ENCODE data around the gene ANXA11. TPM values are rescaled to one million over a fixed set of nuclear protein-coding genes. Genes with fewer than 3 reads are reported as not detected.

Gene ANXA11
- total RNA-seq, 1 donor from 2014 or later: 122 TPM

DNA sequence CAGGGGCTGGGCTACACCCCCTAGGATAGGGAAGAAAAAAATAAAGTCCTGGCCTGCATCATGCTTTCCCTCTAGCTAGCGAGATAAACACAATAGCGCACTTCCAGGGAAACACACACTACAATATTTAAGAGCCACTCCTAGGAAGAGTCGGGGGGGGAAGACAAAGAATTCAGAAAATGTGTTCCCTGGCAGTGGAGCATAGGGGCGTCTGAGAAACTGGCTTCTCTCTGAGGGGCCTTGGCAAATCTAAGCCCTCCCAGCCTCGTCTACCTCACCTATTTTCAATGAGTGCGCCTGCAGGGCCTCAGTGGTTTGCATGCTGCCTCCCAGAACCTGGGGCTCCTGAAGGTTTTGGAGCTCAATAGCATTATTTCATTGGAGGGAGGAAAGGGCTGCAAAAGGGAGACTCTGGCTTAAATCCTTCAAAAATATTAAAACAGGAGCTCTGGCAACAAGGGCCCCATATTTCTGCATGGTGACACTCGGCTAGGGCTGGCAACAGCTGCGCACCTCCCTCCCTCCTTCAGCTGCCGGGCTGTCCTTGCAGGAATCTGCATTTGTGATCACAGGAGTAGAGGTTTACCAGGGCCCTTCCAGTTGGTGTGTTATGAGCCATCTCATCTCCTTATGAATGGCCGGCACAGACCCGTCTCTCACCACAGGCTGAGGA is 10.8 kb downstream of the ANXA11 start:
- Histone ChIP-seq H4K20me1 (ENCODE audit: insufficient read depth, low read length) (peaks cover 78% of the 10 kb centered on the region), H3K79me2 (ENCODE audit: insufficient read depth, low read length) (peaks cover 94% of the 10 kb centered on the region)

DNA sequence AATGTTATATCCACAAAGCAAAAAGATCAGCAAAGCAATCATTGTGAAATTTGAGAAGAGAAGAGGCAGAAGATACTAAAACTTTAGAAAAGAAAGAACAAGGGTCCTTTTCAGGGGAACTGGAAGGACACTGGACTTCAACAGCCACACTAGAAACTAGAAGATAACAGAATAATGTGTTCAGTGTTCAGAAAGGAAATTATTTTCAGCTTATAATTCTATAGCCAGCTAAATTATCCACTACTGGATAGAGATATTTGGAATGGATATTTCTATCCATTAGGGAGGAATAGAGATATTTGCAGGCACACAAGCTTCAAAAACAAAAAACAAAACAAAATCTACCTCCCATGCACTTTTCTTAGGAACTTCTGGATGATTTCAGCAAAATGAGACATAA is 12.8 kb downstream of the ANXA11 start:
- Histone ChIP-seq H3K4me3 (ENCODE audit: insufficient read depth, low read depth, low read length) (no peak overlapping the region), H3K4me2 (ENCODE audit: low read length) (no peak overlapping the region), H2AFZ (ENCODE audit: low read depth, low read length) (no peak overlapping the region), H3K9ac (ENCODE audit: low read length) (no peak overlapping the region), H3K27me3 (ENCODE audit: insufficient read depth, low read length) (no peaks in the 10 kb centered on the region), H3K9me3 (ENCODE audit: insufficient read depth, low read depth, low read length) (no peaks in the 10 kb centered on the region), H4K20me1 (ENCODE audit: insufficient read depth, low read length) (peaks cover 81% of the 10 kb centered on the region), H3K27ac (ENCODE audit: low read depth, low read length) (no peak overlapping the region), H3K4me1 (ENCODE audit: insufficient read depth, low read length) (peaks cover 17% of the 10 kb centered on the region), H3K79me2 (ENCODE audit: insufficient read depth, low read length) (peaks cover 94% of the 10 kb centered on the region), H3K36me3 (ENCODE audit: insufficient read depth, low read length) (peaks cover 3% of the 10 kb centered on the region)
- no peak for TF ChIP-seq EZH2 (IDR thresholded peaks at IDR 0.05; ENCODE audit: insufficient read depth, low read length)
- TF ChIP-seq, protein P1, sequence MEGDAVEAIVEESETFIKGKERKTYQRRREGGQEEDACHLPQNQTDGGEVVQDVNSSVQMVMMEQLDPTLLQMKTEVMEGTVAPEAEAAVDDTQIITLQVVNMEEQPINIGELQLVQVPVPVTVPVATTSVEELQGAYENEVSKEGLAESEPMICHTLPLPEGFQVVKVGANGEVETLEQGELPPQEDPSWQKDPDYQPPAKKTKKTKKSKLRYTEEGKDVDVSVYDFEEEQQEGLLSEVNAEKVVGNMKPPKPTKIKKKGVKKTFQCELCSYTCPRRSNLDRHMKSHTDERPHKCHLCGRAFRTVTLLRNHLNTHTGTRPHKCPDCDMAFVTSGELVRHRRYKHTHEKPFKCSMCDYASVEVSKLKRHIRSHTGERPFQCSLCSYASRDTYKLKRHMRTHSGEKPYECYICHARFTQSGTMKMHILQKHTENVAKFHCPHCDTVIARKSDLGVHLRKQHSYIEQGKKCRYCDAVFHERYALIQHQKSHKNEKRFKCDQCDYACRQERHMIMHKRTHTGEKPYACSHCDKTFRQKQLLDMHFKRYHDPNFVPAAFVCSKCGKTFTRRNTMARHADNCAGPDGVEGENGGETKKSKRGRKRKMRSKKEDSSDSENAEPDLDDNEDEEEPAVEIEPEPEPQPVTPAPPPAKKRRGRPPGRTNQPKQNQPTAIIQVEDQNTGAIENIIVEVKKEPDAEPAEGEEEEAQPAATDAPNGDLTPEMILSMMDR (IDR thresholded peaks at IDR 0.05; ENCODE audit: insufficient read depth, low read depth, low read length): no peak
- Mint-ChIP-seq H3K9me3 (ENCODE audit: unreplicated experiment) (peaks cover 4% of the 10 kb centered on the region), H3K27me3 (ENCODE audit: low read depth, unreplicated experiment) (no peaks in the 10 kb centered on the region), H3K36me3 (ENCODE audit: low read depth, unreplicated experiment) (peaks cover 10% of the 10 kb centered on the region), H3K4me1 (ENCODE audit: low read depth, unreplicated experiment) (peaks cover 25% of the 10 kb centered on the region), H3K4me3 (ENCODE audit: unreplicated experiment) (no peak overlapping the region), H3K27ac (ENCODE audit: unreplicated experiment) (no peak overlapping the region)
- DNase-seq (ENCODE audit: low read depth) (no peak), FAIRE-seq (no peak)

More for the DNA sequence above, 10.8 kb downstream of the ANXA11 start:
- Histone ChIP-seq H3K9me3 (ENCODE audit: insufficient read depth, low read depth, low read length) (no peaks in the 10 kb centered on the region), H3K27me3 (ENCODE audit: insufficient read depth, low read length) (no peaks in the 10 kb centered on the region), H3K9ac (ENCODE audit: low read length) (no peak overlapping the region), H3K4me2 (ENCODE audit: low read length) (no peak overlapping the region), H3K4me3 (ENCODE audit: insufficient read depth, low read depth, low read length) (no peak overlapping the region), H3K4me1 (ENCODE audit: insufficient read depth, low read length) (peaks cover 17% of the 10 kb centered on the region), H3K27ac (ENCODE audit: low read depth, low read length) (peak overlapping the region; percentile 9), H3K36me3 (ENCODE audit: insufficient read depth, low read length) (peaks cover 3% of the 10 kb centered on the region), H2AFZ (ENCODE audit: low read depth, low read length) (no peak overlapping the region)
- peaks cover 10% of the 10 kb centered on the region for H3K36me3 Mint-ChIP-seq (ENCODE audit: low read depth, unreplicated experiment)
- TF ChIP-seq, protein P1 (IDR thresholded peaks at IDR 0.05; ENCODE audit: insufficient read depth, low read depth, low read length): no peak
- TF ChIP-seq EZH2 (IDR thresholded peaks at IDR 0.05; ENCODE audit: insufficient read depth, low read length): no peak
- H3K9me3 Mint-ChIP-seq (ENCODE audit: unreplicated experiment): peaks cover 4% of the 10 kb centered on the region
- peak overlapping the region; percentile 58 for H3K27ac Mint-ChIP-seq (ENCODE audit: unreplicated experiment)
- H3K4me3 Mint-ChIP-seq (ENCODE audit: unreplicated experiment): no peak overlapping the region
- DNase-seq (ENCODE audit: low read depth) (no peak), FAIRE-seq (no peak)
- no peaks in the 10 kb centered on the region for H3K27me3 Mint-ChIP-seq (ENCODE audit: low read depth, unreplicated experiment)
- H3K4me1 Mint-ChIP-seq (ENCODE audit: low read depth, unreplicated experiment): peaks cover 25% of the 10 kb centered on the region

DNA sequence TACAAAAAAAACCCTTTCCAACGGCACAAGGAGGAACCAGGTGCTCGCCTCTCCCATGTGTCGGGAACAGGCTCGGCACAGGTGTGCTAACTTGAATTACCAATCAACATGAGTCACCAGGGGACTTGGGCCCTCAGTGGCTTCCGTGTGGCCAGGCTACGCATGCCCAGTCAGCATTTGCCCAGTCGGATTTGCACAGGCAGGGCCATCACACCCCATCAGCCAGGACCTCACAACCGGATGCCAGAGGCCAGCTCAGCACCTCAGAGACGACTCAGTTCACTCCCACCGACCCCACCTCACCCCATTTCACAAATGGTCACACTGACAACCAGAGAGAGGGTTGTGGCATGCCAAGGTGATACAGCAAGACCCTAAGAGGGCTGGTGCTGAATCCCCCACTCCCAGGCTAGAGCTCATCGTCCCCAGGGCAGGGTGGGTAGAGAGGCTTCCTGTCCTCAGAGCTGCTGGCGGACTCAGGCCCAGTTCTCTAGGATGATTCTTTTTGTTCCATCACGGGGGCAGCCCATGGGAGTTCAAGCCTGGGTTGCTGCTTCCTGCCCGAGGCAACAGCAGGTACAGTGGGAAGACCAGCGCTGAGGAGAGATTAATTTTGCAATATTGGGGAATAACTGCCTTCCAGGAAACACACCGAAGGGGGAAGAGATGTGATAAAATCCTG is 13.6 kb downstream of the ANXA11 start:
- H3K27me3 Mint-ChIP-seq (ENCODE audit: low read depth, unreplicated experiment): no peaks in the 10 kb centered on the region
- Histone ChIP-seq H3K4me2 (ENCODE audit: low read length) (no peak overlapping the region), H3K4me3 (ENCODE audit: insufficient read depth, low read depth, low read length) (no peak overlapping the region), H3K27ac (ENCODE audit: low read depth, low read length) (no peak overlapping the region), H3K79me2 (ENCODE audit: insufficient read depth, low read length) (peaks cover 94% of the 10 kb centered on the region), H3K27me3 (ENCODE audit: insufficient read depth, low read length) (no peaks in the 10 kb centered on the region), H2AFZ (ENCODE audit: low read depth, low read length) (no peak overlapping the region), H3K36me3 (ENCODE audit: insufficient read depth, low read length) (peaks cover 3% of the 10 kb centered on the region), H3K9me3 (ENCODE audit: insufficient read depth, low read depth, low read length) (no peaks in the 10 kb centered on the region), H4K20me1 (ENCODE audit: insufficient read depth, low read length) (peaks cover 81% of the 10 kb centered on the region), H3K4me1 (ENCODE audit: insufficient read depth, low read length) (peaks cover 9% of the 10 kb centered on the region), H3K9ac (ENCODE audit: low read length) (no peak overlapping the region)
- H3K27ac Mint-ChIP-seq (ENCODE audit: unreplicated experiment): no peak overlapping the region
- H3K4me3 Mint-ChIP-seq (ENCODE audit: unreplicated experiment): no peak overlapping the region
- H3K4me1 Mint-ChIP-seq (ENCODE audit: low read depth, unreplicated experiment): peaks cover 22% of the 10 kb centered on the region
- TF ChIP-seq EZH2 (IDR thresholded peaks at IDR 0.05; ENCODE audit: insufficient read depth, low read length): no peak
- TF ChIP-seq, protein P1 (IDR thresholded peaks at IDR 0.05; ENCODE audit: insufficient read depth, low read depth, low read length): no peak
- H3K9me3 Mint-ChIP-seq (ENCODE audit: unreplicated experiment): peaks cover 4% of the 10 kb centered on the region
- FAIRE-seq (no peak), DNase-seq (ENCODE audit: low read depth) (no peak)
- H3K36me3 Mint-ChIP-seq (ENCODE audit: low read depth, unreplicated experiment): peaks cover 14% of the 10 kb centered on the region

Measured in astrocyte (in vitro differentiated cells and primary cell).